Activated CD8-positive, alpha-beta memory T cell treated with anti-CD3 and anti-CD28 coated beads, Interleukin-2, amount 50 U/mL, for 24 hours (primary cell): ENCODE data around the gene CFAP157.
"Not testable (repeated sequence)": the region's sequence is repeated elsewhere in the genome, so short reads cannot be mapped to it uniquely, and the experiment has no call there.

ENCODE experiments used
- DNase-seq: peaks from one replicate; pipeline ENCODE4 v3.0.0-alpha.2; 2020; ENCODE audit errors: extremely low read depth

Gene CFAP157

DNA sequence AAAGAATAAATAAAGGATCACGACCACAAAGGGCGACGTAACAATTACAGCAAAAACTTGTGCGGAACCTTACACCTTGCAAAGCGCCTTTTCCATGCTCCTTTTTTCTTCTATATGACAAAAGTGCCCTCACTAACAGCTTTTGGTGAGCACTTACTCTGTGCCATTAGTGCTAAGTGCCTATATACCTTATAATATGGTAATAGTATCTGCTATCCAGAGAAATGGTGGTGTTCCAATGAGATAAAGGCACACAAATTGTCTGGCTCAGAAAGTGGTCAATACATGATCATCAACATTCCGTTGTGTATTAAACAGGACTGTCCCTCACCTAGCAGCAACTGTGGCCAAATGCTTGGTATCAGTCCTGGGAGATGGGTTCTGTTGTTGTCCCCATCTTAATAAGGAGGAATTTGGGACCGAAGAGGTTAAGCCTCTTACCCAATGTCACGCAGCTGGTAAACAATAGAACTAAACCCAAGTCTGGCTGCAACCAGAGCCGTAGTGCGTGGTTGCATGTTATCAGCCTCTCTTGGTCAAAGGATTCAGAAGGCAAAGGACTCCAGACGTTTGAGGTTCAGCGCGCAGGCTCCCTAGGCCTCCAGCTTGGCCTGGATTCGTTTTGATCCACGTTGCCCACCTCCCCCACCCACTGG, 28.9 kb downstream of the CFAP157 start:
- DNase-seq = no peak

DNA sequence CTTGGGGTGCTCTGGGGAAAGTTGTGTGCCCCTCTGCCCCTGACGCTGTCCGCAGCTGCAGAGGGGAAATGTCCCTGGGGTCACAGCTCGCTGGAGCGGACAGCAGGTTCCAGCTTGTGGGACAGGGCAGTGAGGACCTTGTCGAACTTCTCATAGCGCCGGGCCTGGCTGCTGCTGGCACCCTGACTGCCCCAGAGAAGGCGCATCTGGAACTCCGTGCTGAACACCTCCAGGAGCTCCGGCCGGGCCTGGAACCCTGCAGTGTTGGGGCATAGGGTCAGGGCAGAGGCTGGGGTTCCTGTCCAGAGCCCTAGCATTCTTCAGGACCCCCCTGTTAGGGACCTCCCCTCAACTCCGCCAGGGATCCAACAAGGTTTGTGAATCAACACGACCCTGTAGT, 31.9 kb downstream of the CFAP157 start:
- no peak for DNase-seq

DNA sequence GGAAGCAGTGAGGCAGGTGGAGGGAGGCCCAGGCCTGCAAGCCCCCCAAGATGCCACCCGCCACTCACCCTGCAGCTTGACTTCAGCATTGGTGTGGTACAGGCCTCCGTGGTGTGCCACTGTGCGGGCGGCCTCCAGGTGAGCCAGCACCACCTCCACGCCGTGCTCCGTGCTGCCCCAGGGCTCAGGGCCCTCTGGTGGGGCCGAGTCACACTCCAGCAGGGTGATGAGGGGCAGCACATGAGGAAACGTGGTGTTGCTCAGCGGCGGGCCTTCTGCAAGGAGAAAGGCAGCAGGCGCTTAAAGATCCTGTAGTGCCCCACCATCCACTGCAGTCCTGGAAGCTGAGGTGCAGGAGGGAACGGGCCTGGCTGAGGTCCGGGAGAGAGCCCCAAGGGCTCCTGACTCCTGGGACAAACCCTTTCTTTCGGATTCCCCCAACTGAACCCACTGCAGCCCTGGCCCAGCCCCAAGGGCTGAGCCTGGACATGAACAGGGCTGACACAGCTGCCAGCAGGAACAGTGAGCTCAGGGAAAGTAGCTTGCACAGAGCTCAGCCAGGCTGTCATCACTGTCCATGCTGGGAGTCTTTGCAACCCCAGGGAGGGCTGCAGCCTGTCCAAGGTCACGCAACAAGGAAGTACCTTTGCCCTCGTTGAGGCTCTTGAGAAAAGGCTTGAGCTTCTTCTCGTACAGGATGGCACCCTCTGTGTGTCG, 33.0 kb downstream of the CFAP157 start:
- DNase-seq = no peak

DNA sequence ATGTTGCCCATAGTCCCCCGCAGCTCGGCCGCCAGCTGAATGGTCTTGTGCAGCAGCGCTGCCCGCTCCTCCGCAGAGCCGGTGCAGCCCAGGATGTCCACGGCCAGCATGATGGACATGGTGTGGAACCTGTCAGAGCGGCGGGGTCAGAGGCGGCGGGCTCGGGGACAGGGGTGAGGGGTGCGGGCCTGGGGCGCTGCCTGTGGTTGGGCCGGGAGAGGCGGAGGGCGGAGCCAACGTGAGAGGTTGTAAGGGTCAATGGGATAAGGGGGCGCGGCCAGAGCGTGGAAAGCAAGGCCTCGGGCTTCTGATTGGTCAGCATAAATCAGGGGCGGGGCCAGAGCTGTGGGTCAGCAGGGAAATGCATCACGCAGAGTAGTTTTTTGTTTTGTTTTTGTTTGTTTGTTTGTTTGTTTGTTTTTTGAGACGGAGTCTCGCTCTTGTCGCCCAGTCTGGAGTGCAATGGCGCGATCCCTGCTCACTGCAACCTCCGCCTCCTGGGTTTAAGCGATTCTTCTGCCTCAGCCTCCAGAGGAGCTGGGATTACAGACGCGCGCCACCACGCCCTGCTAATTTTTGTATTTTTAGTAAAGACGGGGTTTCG, 35.1 kb downstream of the CFAP157 start:
- no peak for DNase-seq

DNA sequence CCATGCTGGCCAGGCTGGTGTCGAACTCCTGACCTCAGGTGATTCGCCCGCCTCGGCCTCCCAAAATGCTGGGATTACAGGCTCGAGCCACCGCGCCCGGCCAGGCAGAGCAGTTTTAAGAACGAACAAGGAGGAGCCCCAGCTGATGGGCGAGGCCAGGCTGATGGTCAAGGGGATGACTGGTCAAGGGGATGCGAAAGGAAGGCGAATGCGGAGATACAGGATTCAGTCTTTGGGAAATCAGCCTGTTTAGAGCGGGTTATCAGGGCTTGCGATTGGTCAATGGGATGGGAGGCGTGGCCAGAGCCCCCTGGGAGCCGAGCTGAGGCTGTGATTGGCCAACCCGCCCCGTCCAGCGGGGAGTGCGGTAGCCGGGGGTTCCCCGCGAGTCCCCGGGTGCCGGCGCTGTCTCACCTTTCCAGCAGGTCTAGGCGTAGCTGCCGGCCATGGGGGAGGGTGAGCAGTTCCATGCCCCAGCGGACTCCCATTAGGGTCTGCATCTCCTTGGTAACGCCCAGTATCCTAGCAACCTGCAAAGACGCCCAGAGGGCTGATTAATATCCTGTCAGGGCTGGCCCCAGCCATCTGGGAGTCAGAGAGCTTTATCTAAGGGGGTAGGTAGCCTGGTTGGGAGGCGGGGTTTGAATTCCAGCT, 35.8 kb downstream of the CFAP157 start:
- DNase-seq = no peak

DNA sequence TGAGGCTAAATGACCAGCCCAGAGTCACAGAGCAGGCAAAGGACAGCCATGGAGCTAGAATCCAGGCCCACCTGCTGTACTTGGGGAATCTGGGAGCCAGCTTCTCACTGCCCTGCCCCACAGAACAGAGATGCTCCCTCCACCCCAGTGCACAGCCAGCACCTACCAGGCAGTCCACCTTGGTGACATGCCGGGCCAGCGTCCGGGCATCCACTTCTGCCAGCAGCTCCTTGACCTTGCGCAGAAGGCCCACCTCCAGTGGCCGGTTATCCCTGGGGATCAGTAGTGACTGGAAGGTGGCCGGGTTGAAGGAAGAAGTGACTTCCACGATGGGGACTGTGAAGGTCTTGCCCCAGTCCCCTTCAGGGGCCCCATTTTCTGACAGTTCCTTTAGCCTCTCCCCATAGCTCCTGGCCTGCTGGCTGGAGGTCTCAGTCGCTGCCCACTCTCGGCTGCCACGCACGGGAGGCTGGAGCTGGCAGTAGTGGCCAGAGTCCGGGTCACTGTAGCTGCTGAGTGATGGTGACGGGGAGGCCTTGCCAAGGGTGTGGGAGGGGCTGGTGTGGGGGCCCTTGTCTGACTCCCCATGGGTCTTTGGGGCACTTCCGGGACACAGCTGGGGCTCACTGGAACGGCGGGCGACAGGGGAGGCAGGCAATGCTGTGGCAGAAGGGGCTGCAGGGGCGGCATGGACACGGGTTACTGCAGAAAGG, 37.8 kb downstream of the CFAP157 start:
- no peak for DNase-seq

DNA sequence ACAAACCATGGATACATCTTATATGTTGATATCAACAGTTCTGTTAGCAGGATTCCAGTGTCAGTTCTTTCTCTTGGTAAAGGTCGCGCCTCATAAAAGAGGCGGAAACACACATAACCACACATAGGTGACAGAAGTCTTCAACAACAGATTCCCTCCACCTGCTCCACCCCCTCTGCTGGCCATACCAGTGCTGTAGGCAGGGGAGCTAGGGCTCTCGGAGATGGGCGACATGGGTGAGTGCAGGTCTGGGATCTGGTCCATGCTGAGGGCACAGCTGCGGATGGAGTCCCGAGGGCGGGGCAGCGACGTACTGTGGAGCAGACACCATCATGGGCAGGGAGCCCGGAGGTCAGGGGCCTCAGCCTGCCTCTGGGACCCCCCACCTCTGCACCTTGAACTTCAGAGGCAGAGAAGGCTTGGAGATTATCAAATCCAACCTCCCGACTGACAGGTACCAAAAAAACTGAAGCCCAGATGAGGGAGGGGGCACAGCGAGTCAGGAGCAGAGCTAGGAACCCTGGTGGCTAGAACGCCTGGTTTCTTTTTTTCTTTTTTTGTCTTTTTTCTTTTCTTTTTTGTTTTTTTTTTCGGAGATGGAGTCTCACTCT, 40.3 kb downstream of the CFAP157 start:
- DNase-seq = no peak

DNA sequence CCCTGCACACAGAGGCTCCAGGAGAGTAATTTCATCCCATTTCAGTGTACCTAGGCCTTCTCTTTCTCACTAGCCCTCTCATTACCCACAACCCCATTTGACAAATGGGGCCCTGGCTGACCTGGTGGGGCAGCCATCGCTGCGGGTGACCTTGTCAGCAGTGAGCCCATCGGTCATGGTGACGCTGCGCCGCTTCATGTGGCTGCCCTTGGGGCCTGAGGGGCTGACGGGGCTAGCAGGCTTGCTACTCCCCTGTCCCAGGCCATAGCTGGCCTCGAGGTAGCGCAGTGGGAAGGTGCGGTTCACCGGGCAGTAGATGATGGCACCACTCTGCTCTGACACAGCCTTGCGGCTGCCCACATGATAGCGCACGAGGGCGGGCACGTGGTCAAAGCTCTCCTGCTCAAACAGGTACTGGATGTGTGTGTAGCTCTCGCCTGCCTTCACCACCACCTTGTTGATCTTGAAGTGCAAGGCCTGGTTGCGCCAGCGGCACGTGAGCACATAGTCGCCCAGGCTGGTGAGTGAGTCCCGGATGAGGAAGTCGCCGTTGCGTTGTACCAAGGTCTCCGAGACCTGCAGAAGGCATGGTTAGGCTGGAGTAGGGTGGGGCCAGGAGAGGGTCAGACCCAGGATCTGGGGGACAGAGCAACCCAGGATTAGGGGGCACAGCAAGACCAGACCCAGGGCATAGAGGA, 42.5 kb downstream of the CFAP157 start:
- DNase-seq = no peak

DNA sequence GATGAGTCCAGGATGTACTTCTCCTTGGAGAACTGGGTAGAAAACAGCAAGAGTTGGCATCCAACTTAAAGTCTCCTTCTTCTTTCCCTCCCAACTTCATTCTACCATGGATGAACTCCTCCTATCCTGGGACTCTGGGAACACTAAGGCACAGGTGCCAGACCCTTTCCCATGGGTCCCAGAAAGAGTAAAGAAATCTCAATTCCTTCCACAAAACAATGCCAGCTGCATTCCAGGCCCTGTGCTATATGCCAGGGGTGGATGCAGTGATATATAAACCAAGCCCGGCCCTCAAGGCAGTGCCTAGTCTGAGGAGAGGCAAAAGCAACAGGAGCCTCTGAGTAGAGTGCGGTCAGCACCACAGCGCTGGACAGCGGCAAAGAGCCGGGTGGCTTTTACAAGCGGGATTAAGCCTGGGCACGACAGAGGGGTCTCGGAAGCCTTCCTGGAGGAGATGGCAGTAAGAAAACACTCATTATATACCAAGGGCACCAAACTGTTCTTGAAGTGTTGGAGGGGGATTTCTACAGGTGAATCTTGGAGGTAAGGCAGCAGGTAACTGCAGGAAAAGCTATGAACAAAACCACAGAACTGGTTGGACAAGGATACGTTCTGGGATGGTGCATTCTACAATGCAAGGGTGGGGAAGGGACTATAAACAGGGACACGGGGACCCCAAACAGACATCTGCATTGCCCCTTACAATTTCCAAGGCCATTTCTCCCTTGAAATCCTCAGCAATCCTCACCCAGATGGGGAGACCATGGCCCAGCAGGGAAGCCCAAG, 44.7 kb downstream of the CFAP157 start:
- no peak for DNase-seq

DNA sequence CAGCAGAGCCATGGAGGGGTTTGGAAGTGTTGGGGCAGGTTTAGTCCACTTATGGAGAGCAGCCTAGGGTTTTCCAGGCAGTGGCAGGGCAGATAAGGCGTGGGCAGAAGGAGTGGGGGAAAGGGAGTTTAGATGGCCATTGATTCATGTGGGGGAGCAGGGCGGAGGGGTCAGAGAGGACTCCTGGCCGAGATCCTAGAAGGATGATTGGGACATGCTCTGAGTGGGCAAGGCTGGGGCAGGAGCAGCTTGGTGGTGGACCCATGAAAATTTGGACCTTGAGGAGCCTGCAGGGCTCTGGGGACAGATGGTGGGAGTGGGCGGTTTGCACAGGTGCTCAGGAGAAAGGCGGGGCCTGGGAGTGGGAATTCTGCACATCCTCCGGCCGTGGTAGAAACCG, 46.4 kb downstream of the CFAP157 start:
- DNase-seq = no peak

DNA sequence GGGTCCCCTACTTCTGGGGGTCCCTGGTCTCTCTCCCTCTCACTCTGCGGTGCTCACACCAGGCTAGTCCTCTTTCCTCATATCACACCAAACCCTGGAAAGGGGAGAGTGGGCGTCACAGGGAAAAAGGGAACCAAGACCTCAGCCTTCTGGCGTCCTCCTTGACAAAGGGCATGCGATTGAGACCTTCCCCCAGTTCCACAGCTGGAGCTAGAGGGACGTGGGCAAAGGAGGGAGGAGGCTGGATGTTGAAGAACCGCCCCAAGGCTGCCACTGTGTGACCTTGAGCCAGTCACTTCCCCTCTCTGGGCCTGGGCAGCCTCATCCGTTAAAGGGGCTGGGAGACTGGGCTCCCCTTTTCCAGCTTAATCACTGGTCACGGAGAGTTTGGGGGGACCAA, 46.8 kb downstream of the CFAP157 start:
- no peak for DNase-seq

DNA sequence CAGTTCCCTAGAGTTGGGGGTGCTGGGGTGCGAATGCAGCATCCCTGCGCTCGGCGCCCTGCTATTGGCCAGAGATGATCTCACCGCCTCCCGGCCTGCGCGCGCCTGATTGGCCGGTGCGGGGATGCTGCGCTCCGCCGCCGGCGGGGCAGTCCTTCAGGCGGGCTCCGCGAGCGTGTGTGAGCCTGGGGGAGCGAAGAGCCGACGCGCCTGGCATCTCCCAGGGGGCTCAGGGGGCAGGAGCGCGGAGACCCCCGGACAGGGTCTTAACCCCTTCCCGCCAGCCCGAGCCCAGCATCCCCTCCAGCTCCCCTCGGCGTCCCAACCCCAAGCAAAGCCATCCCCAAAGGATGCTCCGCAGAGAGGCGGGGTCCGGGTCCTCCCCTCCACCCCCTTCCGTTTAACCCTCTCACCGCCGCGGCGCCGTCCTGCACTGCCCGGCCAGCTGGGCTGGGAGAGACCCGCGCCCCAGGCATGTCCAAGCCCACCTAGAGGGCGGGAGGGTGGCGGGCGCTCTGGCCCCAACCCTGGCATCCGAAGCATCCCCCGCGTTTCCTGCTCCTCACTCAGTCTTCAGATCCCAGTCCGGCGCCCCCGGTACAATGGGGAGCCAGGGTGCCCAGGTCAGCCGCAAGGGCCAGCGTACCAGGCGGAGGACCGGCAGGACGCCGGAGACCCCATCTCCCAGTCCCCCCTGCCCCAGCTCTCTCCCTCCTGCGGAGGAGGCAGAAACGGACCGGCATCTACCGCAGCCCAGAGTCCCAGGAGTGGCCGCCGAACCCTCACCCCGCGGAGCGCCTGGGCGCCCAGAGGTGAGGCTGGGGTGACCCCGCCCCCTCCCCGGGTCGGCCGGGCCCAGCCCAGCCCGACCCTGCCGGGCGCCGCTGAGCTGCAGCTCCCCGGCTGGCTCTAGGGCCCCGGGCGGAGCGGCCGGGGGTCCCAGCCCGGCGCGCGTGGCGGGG, 47.6 kb downstream of the CFAP157 start:
- no peak for DNase-seq

DNA sequence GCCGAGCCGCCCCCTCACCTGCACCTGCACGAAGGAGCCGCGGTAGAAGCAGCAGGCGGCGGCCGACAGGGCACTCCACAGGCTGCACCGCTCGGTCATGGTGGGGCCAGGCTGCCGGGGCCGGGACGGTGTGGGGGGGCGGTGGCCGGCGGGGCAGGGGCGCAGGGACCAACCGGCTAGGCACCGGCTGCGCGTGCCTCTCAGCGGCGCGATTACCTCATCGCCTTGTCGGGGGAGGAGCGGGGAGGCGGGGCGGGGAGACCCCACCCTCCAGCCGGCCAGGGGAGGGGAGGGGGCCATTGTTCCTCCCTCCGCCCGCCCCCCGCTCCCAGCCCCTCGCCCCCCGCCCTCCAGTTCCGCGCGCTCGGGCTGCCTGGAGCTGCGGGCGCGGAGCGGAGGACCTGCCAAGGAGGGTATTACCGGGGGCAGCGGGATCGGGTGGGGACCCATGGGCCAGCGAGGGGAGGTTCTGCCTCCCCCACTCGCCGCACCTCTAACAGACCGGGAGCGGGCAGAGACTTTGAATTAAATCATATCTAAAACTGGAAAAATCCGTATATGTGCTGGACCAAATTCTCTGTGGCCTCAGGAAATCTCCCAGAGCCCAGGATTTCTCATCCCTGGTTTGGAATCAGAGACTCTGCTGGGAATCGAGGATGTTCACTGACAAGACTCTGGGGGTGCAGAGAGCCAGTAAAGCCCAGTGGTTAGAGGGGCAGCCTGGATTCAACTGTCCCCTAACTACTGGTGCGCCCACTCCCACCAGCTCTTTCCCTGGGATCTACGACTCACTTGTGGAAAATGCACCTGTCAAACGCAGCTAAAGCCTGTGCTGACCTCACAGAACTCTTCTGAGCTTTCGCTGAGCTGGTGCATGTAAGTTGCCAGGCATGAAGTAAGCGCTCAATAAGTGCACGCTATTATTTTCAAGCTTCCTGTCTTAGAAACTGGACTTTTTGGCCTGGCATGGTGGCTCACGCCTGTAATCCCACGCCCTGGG, 48.6 kb downstream of the CFAP157 start:
- no peak for DNase-seq

DNA sequence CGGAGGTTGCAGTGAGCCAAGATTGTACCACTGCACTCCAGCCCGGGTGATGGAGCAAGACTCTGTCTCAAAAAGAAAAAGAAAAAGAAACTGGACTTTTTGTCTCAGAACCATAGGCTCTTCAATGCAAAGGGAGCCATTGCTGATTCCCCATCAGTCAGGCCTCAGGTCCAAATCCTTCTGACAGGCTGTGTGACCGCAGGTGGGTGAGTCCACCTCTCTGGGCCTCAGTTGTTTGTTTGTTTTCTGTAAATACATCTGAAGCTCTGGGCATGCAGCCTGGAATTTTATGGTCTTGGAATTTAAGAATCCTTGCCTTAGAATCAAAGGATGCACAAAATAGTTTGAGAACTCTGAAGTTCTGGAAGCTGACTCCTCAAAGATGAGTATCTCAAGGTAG, 49.4 kb downstream of the CFAP157 start:
- DNase-seq = no peak

DNA sequence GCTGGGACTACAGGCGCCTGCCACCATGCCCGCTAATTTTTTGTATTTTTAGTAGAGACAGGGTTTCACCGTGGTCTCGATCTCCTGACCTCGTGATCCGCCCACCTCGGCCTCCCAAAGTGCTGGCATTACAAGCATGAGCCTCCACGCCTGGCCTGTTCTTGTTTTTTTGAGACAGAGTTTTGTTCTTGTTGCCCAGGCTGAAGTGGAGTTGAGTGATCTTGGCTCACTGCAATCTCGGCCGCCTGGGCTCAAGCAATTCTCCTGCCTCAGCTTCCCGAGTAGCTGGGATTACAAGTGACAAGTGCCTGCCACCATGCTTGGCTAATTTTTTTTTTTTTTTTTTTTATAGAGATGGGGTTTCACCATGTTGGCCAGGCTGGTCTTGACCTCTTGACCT, 50.0 kb downstream of the CFAP157 start:
- not testable (repeated sequence) for DNase-seq

DNA sequence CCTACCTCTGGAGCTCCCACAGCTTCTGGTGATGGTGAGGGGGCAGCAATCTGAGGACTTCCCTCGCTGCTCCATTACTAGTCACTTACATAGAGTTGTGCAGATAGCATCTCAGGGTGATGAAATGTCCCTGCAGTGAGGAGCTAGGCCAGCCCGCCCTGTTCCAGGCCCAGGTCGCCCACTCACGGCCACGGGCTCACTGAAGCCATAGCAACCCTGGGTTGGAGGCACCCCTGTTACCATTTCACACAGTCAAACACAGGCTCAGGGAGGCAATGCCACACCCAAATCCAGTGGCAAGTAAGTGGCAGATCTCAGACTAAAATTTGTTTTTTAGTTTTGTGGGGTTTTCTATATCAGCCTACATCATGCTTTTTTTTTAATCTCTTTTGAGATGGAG, 52.1 kb downstream of the CFAP157 start:
- DNase-seq = no peak

DNA sequence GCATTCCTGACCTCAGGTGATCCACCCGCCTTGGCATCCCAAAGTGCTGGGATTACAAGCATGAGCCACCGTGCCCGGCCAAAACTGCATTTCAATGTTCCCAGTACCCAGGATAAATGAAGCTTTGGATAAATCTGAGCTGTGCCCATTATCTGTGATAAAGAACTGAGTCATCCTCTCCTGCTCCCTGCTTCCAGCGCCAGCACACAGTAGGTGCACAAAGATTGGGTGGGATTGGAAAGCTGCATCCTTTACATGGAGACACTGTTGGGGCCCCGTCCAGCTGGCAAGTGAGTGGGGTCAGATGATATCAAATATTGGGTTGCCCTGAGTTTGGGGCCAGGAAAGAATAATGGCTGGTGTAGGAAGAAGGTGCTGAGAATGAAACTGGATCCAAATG, 54.3 kb downstream of the CFAP157 start:
- DNase-seq = no peak

DNA sequence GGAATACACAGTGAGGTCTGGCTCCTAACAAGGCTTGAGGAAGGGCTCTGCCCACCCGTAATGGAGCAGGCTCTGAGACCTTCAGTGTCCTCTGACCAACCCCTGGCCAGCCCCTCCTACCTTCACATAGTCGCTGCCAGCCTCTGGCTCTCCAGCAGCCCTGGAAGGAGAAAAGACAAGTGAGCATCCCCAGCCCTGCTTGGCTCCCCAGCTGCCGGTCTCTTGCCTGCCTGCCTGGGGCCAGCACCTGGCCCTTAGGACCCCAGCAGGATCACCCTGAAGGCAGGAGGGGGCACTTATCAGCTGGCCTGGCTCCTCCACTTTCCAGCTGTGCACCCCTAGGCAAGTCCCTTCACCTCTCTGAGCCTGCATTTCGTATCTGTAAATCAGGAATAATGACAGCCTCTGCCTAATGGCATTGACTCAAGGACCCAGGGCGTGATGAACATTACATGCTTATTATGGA, 54.7 kb downstream of the CFAP157 start:
- no peak for DNase-seq
